ENCODE data around the gene GRHL3. TPM values are rescaled to one million over a fixed set of nuclear protein-coding genes. Genes with fewer than 3 reads are reported as not detected.
A peak's percentile ranks its signal among the peaks of the same experiment; 100 is the strongest.

Gene GRHL3
- total RNA-seq, 1 donor from 2014 or later: 0.80 TPM

- TF ChIP-seq CTCF (IDR thresholded peaks at IDR 0.05): no peak
- DNase-seq: no peak
- Histone ChIP-seq H3K4me3 (no peak overlapping the region), H3K27me3 (ENCODE audit: low read depth) (no peaks in the 10 kb centered on the region), H3K4me1 (peaks cover 31% of the 10 kb centered on the region), H3K27ac (no peak overlapping the region), H3K36me3 (peaks cover 19% of the 10 kb centered on the region), H3K9me3 (no peaks in the 10 kb centered on the region)
- no peak for ATAC-seq
- intact Hi-C loops (cut with DNase I): loop anchor here (10.0 kb wide), 1 partner anchor 176 kb away; no protein-coding TSS in a partner anchor
These were observed 62.1 kb downstream of the GRHL3 start for GRCh38 chr1:24381256-24381655.

- peaks cover 38% of the 10 kb centered on the region for H3K4me1 ChIP-seq
- H3K36me3 ChIP-seq: peaks cover 19% of the 10 kb centered on the region
- TF ChIP-seq CTCF (IDR thresholded peaks at IDR 0.05): no peak
- DNase-seq (no peak), ATAC-seq (no peak)
- no peaks in the 10 kb centered on the region for H3K27me3 ChIP-seq (ENCODE audit: low read depth)
- H3K27ac ChIP-seq: no peak overlapping the region
- H3K9me3 ChIP-seq: no peaks in the 10 kb centered on the region
- H3K4me3 ChIP-seq: no peak overlapping the region
- intact Hi-C loops (cut with DNase I): loop anchor here (10.0 kb wide), 1 partner anchor 177 kb away; no protein-coding TSS in a partner anchor
These were observed 63.0 kb downstream of the GRHL3 start for GRCh38 chr1:24382165-24382577.

GRCh38 chr1:24383381-24383940, 64.3 kb downstream of the GRHL3 start:
- H3K36me3 ChIP-seq: peaks cover 15% of the 10 kb centered on the region
- no peak for TF ChIP-seq CTCF (IDR thresholded peaks at IDR 0.05)
- peaks cover 40% of the 10 kb centered on the region for H3K4me1 ChIP-seq
- no peaks in the 10 kb centered on the region for H3K27me3 ChIP-seq (ENCODE audit: low read depth)
- DNase-seq: no peak
- intact Hi-C loops (cut with DNase I): loop anchor here (10.0 kb wide), 1 partner anchor 179 kb away; no protein-coding TSS in a partner anchor
- H3K27ac ChIP-seq: peak overlapping the region; percentile 70
- H3K4me3 ChIP-seq: no peak overlapping the region
- no peak for ATAC-seq
- H3K9me3 ChIP-seq: no peaks in the 10 kb centered on the region

GRCh38 chr1:24384251-24385090, 65.3 kb downstream of the GRHL3 start:
- Histone ChIP-seq H3K27me3 (ENCODE audit: low read depth) (no peaks in the 10 kb centered on the region), H3K4me1 (peaks cover 46% of the 10 kb centered on the region), H3K4me3 (peak overlapping the region; percentile 7), H3K36me3 (peaks cover 7% of the 10 kb centered on the region), H3K27ac (peak overlapping the region; percentile 70), H3K9me3 (no peaks in the 10 kb centered on the region)
- ATAC-seq (peak; percentile 82 to 84), DNase-seq (peak; percentile 75)
- intact Hi-C loops (cut with DNase I): loop anchor here (10.0 kb wide), 1 partner anchor 180 kb away; no protein-coding TSS in a partner anchor
- no peak for TF ChIP-seq CTCF (IDR thresholded peaks at IDR 0.05)

- Histone ChIP-seq H3K9me3 (no peaks in the 10 kb centered on the region), H3K27me3 (ENCODE audit: low read depth) (no peaks in the 10 kb centered on the region), H3K36me3 (peaks cover 4% of the 10 kb centered on the region), H3K4me3 (no peak overlapping the region), H3K4me1 (peaks cover 46% of the 10 kb centered on the region), H3K27ac (peak overlapping the region; percentile 70)
- DNase-seq (no peak), ATAC-seq (no peak)
- TF ChIP-seq CTCF (IDR thresholded peaks at IDR 0.05): peak; percentile 29
- intact Hi-C loops (cut with DNase I): loop anchor here (10.0 kb wide), 1 partner anchor 181 kb away; no protein-coding TSS in a partner anchor
These were observed 66.2 kb downstream of the GRHL3 start for GRCh38 chr1:24385160-24385940.

Measured in lower lobe of right lung (tissue), 2 donors.